PFSK-1 (cell line): ENCODE results near the gene TEX52.

Source experiments
- POLR2AphosphoS5 ChIP-seq: IDR thresholded peaks from 2 replicates; pipeline ENCODE4 v1.6.1; 2012; ENCODE audit warnings: low read depth, mild to moderate bottlenecking, control low read depth, low read length, moderate library complexity
- SIN3A ChIP-seq: IDR thresholded peaks from 2 replicates; pipeline ENCODE4 v1.6.1; 2012; ENCODE audit warnings: mild to moderate bottlenecking, low read length, moderate library complexity, borderline replicate concordance; ENCODE audit not compliant: insufficient read depth
- TAF1 ChIP-seq: IDR thresholded peaks from 2 replicates; pipeline ENCODE4 v1.6.1; 2012; ENCODE audit warnings: low read length, control low read depth, borderline replicate concordance; ENCODE audit not compliant: insufficient read depth
- TF ChIP-seq, protein P1 (sequence below), 2 experiments: IDR thresholded peaks; 2 replicates each; pipeline versions ENCODE4 v1.6.1 to v1.8.0; 2011 to 2012; ENCODE audit warnings: low read depth in 2 of 2, low read length in 2 of 2, control low read depth in 1 of 2, inconsistent platforms in 1 of 2, mild to moderate bottlenecking in 1 of 2, moderate library complexity in 1 of 2; ENCODE audit not compliant: insufficient read depth in 1 of 2

- TF ChIP-seq, protein P1, sequence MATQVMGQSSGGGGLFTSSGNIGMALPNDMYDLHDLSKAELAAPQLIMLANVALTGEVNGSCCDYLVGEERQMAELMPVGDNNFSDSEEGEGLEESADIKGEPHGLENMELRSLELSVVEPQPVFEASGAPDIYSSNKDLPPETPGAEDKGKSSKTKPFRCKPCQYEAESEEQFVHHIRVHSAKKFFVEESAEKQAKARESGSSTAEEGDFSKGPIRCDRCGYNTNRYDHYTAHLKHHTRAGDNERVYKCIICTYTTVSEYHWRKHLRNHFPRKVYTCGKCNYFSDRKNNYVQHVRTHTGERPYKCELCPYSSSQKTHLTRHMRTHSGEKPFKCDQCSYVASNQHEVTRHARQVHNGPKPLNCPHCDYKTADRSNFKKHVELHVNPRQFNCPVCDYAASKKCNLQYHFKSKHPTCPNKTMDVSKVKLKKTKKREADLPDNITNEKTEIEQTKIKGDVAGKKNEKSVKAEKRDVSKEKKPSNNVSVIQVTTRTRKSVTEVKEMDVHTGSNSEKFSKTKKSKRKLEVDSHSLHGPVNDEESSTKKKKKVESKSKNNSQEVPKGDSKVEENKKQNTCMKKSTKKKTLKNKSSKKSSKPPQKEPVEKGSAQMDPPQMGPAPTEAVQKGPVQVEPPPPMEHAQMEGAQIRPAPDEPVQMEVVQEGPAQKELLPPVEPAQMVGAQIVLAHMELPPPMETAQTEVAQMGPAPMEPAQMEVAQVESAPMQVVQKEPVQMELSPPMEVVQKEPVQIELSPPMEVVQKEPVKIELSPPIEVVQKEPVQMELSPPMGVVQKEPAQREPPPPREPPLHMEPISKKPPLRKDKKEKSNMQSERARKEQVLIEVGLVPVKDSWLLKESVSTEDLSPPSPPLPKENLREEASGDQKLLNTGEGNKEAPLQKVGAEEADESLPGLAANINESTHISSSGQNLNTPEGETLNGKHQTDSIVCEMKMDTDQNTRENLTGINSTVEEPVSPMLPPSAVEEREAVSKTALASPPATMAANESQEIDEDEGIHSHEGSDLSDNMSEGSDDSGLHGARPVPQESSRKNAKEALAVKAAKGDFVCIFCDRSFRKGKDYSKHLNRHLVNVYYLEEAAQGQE (IDR thresholded peaks at IDR 0.05; ENCODE audit: insufficient read depth in 1 of 2, low read depth in 2 of 2, low read length in 2 of 2), result no peak
- TF ChIP-seq TAF1 (no peak), SIN3A (no peak), POLR2AphosphoS5 (no peak)
Observed at GRCh38 chr12:2819810-2820209, 37.0 kb downstream of the TEX52 start.
